ENCODE data around the gene PDZRN3. TPM values are rescaled to one million over a fixed set of nuclear protein-coding genes. Genes with fewer than 3 reads are reported as not detected.

The PDZRN3 gene
- total RNA-seq, 1 experiment from 2014 or later = 5.9 TPM

DNA sequence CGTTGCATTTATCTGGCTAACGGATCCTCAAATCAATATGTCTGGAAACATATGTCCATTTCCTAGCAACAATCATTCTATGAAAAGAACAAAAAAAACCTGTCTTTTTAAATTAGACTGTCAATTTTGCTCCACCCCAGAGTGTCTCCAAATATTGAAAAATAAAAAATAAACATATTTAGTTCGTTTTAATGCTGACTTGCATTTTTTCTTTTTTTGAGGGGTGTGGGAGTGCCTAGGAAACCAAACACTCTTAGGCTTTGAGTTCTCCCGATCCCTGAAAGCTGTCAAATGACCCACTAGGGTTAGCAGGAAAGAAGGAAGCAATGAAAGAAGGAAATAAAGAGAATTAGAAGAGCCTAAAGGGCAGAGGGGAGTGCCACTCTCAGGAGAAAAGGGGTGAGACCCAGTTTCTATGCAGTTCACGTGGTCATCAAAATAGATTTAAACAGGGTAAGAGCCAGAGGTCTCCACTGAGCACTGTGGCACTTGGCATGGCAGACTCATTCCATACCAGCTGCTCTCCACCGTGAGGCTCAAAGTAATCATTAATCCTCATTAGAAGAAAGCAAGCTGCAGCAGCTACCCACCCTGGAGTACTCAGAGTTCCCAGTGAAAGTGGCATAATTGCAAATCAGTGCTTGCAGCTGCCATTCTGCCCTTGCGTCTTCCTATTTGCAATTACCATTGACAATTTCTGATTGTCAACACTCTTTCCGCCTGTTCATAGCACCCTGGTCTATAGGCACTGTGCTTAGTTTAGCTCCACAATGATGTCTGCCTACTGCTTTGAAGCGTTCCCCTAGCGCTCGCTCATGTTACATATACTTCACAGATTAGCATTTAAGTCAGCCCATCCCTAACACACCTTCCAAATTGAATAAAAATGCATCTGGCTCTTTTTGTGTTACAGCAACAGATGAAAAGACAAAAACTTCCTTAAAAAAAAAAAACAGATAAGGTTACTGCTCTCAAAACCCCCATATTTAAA is 32.3 kb downstream of the PDZRN3 start:
- H2BK120ac ChIP-seq (ENCODE audit: low read depth, low read length, poor library complexity, severe bottlenecking) = no peak overlapping the region
- no peak overlapping the region for H3K14ac ChIP-seq (ENCODE audit: insufficient read depth, low read length)
- no peak overlapping the region for H3K23ac ChIP-seq (ENCODE audit: insufficient read length, low read depth, low read length)
- H2BK15ac ChIP-seq (ENCODE audit: low read depth, low read length) = no peak overlapping the region
- no peak overlapping the region for H3K4me2 ChIP-seq (ENCODE audit: insufficient read depth, insufficient read length, low read length)
- H3K4me1 ChIP-seq (ENCODE audit: insufficient read depth, low read length) = no peaks in the 10 kb centered on the region; the same call in 1 of the 2 replicates
- no peak overlapping the region for H2AFZ ChIP-seq (ENCODE audit: low read length)
- no peak overlapping the region for H4K5ac ChIP-seq (ENCODE audit: insufficient read length, low read depth, low read length)
- no peak overlapping the region for H2BK12ac ChIP-seq (ENCODE audit: insufficient read length, low read depth, low read length)
- no peak overlapping the region for H2AK5ac ChIP-seq (ENCODE audit: insufficient read length, low read length)
- H2BK5ac ChIP-seq (ENCODE audit: insufficient read length, low read length) = no peak overlapping the region
- no peak overlapping the region for H3K56ac ChIP-seq (ENCODE audit: insufficient read length, low read depth, low read length)
- Mint-ChIP-seq H3K27me3 (ENCODE audit: low read depth) (peaks cover 34% of the 10 kb centered on the region), H3K4me1 (peaks cover 14 to 19% of the 10 kb centered on the region in 2 experiments), H3K4me3 (no peak overlapping the region), H3K9me3 (no peaks in the 10 kb centered on the region; a peak in 1 of 5 replicates), H3K27ac (no peak overlapping the region), H3K36me3 (ENCODE audit: insufficient read depth in 1 of 3, low read depth in 3 of 3) (peaks cover 0 to 28% (median 5%) of the 10 kb centered on the region in 3 experiments; a peak in 4 of 7 replicates)
- no peak overlapping the region for H4K8ac ChIP-seq (replicated peaks; ENCODE audit: insufficient read length, low read depth, low read length)
- no peaks in the 10 kb centered on the region for H3K9me3 ChIP-seq (ENCODE audit: control insufficient read depth, low read depth, low read length)
- no peaks in the 10 kb centered on the region for H3K23me2 ChIP-seq (ENCODE audit: insufficient read length, low read depth, low read length, poor library complexity, severe bottlenecking)
- no peaks in the 10 kb centered on the region for H3K79me2 ChIP-seq (ENCODE audit: insufficient read depth, low read length)
- WGBS (ENCODE audit: extremely low coverage, insufficient read length, low lambda C conversion rate) = no CpG with 5 or more reads among the region's 11 CpGs
- no peak overlapping the region for H3K9ac ChIP-seq (ENCODE audit: extremely low read depth, insufficient read length, low read length)
- H3K27ac ChIP-seq (ENCODE audit: insufficient read length, low read depth, low read length) = no peak overlapping the region
- DNase-seq = no peak
- no peaks in the 10 kb centered on the region; the same call in 1 of the 2 replicates for H3K27me3 ChIP-seq (ENCODE audit: insufficient read depth, low read length)
- no peak overlapping the region for H3K4ac ChIP-seq (ENCODE audit: low read depth, low read length)
- no peak overlapping the region for H4K91ac ChIP-seq (ENCODE audit: insufficient read length, low read depth, low read length)
- TF ChIP-seq, protein P1, sequence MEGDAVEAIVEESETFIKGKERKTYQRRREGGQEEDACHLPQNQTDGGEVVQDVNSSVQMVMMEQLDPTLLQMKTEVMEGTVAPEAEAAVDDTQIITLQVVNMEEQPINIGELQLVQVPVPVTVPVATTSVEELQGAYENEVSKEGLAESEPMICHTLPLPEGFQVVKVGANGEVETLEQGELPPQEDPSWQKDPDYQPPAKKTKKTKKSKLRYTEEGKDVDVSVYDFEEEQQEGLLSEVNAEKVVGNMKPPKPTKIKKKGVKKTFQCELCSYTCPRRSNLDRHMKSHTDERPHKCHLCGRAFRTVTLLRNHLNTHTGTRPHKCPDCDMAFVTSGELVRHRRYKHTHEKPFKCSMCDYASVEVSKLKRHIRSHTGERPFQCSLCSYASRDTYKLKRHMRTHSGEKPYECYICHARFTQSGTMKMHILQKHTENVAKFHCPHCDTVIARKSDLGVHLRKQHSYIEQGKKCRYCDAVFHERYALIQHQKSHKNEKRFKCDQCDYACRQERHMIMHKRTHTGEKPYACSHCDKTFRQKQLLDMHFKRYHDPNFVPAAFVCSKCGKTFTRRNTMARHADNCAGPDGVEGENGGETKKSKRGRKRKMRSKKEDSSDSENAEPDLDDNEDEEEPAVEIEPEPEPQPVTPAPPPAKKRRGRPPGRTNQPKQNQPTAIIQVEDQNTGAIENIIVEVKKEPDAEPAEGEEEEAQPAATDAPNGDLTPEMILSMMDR (conservative IDR thresholded peaks at IDR 0.05) = no peak
- no peak overlapping the region for H3K18ac ChIP-seq (ENCODE audit: insufficient read length, low read depth, low read length)
- no peaks in the 10 kb centered on the region for H4K20me1 ChIP-seq (ENCODE audit: control insufficient read depth, insufficient read depth, insufficient read length)
- no peaks in the 10 kb centered on the region for H3K79me1 ChIP-seq (ENCODE audit: insufficient read depth, low read depth, low read length, poor library complexity, severe bottlenecking)
- H3T11ph ChIP-seq (ENCODE audit: low read length) = no peak overlapping the region
- H2BK20ac ChIP-seq (ENCODE audit: low read depth, low read length, poor library complexity, severe bottlenecking) = no peak overlapping the region

Measured in H9 (cell line).